ENCODE data around the gene IGF2.

The IGF2 gene

DNA sequence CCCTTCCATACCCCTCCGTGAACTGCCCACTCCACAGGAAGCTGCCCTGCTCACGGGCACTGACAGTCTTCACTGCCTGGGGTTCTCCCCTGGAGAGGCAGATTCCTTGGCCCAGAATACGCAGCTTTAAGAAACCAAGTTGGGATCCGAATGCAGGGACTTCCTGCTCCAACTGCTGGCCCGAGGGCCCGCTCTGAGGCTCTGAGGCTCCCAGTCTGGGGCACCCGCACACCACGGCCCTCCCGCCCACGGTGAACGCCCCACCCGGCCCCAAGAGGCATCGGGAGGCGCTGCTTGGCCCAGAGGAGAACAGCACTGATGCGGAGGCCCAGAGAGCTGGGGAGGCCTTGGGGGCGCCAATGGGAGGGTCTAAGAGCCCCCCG, 42.3 kb downstream of the IGF2 start:
- in situ Hi-C loops (cut with HindIII; ENCODE audit: low sequenced_read_pairs): no loop called here

DNA sequence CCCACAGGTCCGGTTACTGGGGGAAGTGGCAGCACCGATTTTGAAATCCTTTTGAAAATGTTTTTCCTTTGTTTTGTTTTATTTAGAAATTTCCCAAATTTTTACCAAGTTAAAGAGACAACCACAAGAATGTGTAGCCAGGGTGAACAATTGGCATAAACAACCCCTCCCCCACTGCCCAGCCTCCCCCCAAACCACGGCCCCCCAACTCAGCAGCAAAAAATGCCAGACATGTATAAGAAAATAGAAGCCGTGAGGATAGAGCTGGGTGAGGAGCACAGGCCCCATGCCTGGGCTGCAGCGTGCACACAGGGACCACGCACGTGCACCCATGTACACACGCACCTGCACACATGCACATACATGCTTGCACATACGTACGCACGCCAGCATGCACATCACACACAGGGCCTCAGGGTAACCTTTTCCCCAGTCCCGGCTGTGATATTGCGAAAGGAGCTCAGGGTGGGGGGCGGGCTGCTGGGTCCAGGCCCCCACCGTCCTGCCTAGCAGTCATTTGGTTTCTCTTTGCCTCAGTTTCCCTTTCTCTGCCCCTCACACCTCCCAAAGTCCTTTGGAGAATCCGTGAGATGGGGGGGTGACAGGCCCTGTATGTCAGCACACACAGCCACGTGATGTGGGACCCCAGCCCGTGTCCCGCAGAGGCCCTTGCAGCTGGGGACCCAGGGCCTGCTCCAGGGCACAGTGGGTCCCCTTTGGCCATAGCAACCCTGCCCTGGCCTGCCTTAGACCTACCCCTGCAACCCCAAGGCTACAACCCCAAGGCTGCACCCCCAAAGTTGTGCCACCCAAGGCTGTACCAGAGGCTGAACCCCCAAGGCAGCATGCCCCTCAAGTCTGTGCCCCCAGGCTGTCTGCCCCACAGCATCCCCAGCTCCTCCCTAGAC, 42.9 kb downstream of the IGF2 start:
- in situ Hi-C loops (cut with HindIII; ENCODE audit: low sequenced_read_pairs): no loop called here

DNA sequence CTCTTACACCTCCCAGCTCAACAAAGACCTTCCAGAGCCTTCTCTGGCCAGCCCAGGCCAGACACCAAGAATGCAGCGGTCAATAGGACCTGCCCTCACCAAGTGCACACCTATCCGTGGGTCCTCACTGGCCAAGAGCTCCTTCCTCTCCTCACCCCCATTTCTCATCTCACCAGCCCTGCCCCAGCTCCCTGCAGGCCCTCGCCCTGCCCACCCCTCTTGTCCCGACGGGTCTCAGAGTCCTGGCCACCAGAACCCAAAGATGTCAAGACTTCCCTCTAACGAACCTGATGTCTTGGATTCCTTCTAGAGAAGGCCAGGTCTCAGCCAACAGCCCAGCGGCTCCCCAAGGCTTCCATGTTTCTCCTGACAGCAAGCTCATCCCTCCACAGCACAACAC, 43.6 kb downstream of the IGF2 start:
- in situ Hi-C loops (cut with HindIII; ENCODE audit: low sequenced_read_pairs): no loop called here

DNA sequence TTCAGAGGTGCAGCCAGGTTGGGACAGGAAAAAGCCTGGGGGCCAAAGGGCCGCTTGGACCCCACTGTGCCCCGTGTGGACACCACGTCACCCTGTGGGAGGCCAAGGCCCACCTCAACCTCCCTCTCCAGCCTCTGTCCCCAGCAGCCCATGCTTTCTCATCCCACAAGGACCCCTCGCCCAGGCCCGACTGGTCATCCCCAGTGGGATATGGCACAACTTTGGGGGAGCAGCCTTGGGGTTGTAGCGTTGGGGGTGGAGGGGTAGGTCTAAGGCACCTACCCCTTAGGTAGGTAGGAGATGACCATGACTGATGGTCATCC, 44.0 kb downstream of the IGF2 start:
- in situ Hi-C loops (cut with HindIII; ENCODE audit: low sequenced_read_pairs): no loop called here

DNA sequence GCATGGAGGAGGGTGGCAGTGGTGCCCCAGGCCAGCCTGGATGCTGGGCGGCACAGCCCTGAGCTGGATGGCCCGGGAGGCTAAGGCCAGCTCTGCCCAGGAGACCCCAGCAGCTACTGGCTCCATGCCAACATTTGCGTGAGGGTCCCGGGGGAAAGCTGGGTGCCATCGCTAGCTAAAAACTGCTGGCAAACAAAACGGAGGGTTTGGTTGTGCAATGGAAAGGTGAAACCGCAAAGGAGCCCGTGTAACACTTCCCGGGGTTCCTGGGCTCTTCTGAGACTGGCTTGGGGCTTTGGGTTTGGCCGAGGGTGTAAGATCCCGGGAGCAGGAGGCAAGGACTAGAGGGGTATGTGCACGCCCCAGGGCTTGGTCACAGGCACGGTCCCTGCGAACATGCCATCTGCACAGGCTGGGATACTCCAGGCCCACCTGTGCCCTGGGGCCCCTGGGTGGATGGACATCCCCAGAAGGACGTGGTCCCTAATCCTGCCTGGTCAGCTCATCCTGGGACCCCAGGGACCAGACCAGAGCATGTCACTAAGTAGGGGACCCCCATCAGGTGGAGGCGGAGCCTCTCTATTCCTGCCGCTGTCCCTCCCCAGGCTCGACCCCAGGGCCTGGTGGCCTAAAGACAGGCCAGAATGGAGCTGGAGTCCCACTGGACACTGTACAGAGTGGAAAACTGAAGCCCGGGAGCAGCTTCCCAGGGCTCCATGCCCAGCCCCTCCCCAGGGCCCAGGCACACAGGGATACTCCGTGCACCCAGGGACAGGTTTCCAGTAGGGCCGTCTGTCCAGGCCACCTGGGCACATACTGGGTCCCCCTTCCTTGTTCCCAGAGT, 44.6 kb downstream of the IGF2 start:
- in situ Hi-C loops (cut with HindIII; ENCODE audit: low sequenced_read_pairs): no loop called here

DNA sequence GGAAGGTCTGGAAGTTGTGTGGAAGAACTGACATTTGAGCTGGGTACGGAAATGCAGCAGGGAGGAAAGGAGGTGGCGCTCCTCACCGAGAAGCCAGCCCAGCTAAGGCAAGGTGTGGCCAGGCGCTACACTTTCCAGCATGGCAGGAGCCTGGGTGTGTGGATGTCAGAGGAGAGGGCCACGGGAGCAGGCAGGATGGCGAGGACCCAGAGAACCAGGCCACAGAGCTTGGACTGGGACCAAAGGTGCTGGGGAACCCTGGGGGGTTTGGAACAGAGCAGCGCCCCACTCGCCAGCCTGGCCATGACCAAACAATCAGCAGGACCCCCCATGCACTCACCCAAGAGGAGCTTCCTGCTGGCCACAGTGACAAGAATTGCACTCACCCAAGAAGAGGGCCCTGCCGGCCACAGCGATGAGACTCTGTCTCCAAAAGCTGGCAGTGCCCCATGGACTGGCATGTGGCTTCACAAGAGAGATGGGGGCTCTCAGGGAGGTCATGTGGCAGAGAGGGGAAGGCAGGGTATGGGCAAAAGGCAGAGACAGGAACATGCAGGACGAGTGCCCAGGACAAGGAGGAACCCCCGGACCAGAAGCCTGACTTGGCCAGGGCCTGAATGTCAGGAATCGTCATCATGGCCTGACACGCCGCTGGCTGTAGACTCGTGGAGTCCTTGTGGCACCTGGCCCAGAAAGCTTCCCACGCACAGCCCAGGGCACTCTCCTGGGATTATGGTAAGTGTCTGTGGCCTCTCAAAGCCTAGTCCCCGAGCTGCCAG, 45.4 kb downstream of the IGF2 start:
- in situ Hi-C loops (cut with HindIII; ENCODE audit: low sequenced_read_pairs): no loop called here

DNA sequence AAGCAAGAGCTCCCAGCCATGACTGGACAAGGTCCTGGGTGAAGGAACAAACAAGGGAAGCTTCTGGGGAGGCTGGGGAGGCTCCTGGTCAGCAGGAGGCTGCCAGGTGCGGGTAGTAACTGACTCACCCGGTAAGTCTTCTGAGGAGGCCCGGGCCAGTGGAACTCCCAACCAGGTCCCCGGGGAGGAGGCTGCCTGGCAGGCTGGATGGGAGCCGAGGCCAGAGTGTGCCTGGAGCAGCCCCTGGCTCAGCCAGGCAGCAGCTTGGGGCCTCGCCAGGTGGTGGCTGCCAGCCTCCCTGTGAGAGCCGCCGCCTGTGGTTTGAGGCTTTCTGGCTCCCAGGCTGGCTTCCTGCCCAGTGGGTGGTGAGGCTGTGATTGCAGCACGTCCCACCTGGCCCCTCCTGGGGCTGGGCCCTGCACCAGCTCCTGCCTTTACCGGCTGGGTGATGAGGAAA, 46.2 kb downstream of the IGF2 start:
- in situ Hi-C loops (cut with HindIII; ENCODE audit: low sequenced_read_pairs): no loop called here

DNA sequence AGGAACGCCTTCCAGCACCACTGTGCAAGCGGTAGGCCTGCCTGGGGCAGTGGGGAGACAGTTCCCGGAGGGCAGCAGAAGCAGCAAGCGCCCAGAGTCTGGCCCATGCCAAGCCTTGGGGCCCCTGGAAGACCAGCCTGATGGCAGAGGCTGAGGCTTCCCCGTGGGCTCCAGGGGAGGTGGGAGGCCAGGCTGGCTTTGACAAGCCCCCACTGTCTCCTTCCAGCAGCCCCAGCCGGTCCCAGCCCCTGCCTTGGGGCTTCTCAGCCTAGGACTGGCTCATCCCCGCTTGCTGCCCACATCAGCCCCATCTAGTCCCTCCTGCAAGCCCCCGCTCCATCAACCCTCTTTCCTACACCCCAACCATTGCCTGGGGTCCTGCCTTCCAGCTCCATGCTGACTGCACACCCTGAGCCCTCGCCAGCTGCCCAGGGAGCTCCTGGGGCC, 46.7 kb downstream of the IGF2 start:
- in situ Hi-C loops (cut with HindIII; ENCODE audit: low sequenced_read_pairs): no loop called here

DNA sequence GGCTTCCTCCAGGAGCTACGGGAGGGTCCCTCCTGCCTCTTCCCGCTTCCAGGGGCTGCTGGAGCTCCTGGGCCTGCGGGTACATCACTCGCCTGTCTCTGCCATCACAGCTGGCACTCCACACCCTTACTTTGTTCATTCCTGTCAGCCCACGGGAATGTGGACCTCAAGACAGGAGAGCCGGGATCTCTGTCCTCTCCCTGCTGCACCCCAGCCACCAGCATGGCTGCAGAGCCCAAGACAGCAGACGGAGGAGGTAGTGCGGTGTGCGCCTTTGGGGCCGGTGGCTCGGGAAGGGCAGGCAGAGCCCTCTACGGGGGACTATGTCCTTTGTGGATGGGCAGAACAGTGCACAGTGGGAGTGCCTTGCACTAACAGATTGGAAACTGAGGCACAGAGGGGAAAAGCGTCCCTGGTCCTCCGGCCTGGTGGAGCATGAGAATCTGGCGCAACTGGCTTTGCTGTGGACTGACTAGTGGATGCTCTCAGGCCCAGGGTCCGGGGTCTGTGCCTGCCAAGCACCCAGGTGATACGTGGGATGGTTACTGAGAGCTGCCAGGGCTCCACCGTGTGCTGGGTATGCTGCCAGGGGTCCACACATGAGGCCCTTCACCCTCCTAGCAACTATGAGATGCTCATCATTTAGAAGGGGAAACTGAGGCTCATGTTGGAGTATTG, 47.3 kb downstream of the IGF2 start:
- in situ Hi-C loops (cut with HindIII; ENCODE audit: low sequenced_read_pairs): no loop called here

DNA sequence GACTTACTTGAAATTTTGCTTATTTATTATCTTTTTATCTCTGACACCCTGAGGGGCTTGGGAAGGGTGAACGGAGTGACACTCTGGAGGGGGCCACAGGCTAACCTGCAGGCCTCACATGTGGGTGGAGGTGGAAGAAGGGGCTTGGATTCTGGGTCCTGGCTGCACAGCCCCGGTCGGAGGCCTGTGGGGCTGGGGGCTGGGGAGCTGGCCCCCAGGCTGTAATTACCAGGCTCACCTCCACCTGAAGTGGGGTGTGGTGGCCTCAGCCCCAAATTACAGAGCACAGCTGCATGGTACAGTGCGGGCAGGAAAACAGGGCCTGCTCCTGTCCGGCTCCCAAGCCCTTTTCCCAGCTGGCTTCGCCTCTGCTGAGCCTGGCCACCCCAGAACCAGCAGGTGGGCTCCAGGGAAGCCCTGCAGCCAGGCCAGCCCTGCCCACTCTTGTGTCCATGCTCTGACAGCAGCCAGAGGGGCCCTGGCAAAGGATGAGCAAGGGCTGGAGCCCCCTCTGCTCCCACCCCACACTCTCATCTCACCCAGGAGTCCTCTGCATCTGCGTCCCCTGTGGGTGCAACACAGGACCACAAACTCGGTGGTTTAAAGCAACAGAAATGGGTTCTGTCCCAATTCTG, 48.0 kb downstream of the IGF2 start:
- in situ Hi-C loops (cut with HindIII; ENCODE audit: low sequenced_read_pairs): no loop called here

DNA sequence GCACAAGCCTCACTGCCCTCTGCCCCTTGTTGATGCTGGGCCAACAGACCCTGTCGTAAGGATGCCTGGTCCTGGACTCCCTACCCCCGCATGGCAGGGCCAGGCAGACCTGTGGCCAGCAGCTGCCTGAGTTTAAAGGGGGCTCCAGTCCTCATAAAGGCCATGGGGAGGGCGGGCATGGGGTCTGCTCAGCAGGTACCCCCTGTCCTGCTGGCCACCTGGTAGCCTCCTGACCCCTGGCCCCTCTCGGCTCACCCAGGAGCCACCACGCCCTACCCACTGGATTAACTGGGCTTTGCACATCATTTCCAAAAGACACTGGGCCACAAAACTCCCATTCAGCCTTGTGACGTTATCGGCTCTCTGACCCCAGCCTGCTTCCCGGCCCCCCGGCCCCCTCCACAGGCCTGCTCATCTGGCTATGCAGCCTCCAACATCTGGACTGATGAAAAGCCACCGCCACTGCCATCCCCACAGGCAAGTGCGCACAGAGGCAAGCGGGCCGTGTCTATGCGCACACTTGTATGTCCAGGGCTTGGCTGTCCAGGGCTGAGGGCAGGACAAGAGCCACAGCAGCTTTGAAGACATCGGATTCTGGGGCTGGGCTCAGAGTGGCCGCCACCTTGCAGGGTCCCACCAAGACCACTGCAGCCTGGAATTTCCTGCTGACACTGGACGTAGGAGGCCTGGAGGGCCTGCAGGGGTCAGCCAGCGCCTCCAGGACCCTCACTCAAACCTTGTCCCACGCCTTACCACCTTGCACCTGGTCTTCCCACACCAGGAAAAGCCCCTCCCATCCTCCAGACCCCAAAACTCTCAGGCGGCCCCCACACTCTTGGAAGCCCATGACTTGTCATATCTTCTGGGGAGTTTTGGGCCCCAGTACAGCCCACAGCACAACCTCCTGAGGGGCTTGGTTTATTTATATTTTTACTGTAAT, 48.7 kb downstream of the IGF2 start:
- in situ Hi-C loops (cut with HindIII; ENCODE audit: low sequenced_read_pairs): no loop called here

DNA sequence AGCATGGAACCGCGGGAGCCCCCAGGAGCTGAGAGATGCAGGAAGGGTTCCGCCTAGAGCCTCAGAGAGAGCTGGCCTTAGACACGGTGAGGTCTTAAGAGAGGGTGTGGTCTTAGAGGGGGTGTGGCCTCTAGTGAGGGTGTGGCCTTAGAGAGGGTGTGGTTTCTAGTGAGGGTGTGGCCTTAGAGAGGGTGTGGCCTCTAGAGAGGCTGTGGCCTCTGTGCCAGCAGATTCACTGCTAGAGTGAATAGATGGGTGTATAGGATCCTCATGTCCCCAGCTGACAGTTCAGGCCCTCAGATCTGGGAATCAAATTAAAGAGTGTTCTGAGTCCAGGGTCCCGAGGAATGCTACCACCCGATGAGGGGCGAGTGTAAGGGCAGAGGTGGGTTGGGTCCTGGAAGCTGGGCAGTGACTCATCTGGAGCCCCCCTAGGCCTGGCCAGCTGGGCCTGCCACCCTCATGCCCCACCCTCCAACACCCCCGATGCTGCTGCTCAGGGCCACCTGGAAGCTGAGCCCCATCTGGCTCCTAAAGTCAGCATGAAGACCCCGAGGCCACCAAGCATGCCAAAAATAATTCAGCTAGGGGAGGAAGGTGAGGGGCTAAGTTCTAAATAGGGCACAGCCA, 49.5 kb downstream of the IGF2 start:
- in situ Hi-C loops (cut with HindIII; ENCODE audit: low sequenced_read_pairs): no loop called here

DNA sequence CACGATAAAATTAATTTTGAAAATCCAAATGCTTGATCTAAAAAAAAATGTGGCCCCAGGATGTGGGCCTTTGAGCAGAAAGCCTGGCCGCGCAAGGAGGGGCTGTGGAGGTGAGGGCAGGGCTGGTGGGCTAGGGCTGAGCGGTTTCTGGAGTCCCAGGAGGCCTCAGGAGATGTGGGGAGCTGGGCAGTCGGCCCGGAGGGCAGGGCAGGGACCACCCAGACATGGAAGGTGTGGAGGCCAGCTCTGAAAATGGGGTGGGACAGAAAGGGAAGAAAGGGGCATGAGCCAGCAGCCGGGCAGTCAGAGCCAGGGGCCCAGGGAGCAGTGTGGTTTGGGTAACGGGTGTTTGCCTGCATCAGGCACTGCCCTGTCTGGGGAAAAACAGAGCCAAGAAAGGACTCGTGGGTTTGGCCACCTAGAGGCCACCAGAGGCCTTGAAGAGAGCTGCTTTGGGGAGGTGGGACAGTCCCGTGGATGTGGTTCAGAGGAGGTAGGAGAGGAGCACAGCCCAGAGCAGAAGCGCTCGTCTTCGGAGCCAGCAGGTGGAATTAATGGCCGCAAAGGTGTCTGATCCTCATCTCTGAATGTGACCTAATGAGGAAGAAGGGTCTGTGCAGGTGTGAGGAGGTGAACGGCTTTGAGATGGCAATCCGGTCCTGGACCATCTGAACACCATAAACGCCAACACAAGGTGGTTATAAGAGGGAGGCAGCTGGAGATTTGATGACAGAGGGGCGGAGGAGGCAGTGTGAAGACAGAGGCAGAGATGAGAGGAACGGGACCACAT, 50.2 kb downstream of the IGF2 start:
- in situ Hi-C loops (cut with HindIII; ENCODE audit: low sequenced_read_pairs): no loop called here

DNA sequence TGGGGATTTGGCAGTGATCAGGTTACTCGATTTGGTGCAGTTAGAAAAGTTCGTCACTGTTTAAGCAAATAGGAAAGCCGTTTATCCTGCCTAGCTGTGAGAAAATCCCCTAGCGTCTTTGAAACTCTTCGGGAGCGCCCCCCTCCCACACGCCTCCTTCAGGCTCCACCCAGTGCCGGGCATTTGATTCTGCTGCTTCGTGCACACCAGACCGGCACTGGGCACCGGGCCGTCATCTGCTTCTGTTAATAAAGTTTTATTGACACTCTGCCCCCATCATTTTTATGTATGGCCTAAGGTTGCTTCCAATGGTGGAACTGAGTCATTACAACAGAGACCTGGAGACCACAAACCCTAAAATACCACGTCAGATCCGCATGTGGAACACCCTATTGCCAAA, 50.9 kb downstream of the IGF2 start:
- in situ Hi-C loops (cut with HindIII; ENCODE audit: low sequenced_read_pairs): no loop called here

DNA sequence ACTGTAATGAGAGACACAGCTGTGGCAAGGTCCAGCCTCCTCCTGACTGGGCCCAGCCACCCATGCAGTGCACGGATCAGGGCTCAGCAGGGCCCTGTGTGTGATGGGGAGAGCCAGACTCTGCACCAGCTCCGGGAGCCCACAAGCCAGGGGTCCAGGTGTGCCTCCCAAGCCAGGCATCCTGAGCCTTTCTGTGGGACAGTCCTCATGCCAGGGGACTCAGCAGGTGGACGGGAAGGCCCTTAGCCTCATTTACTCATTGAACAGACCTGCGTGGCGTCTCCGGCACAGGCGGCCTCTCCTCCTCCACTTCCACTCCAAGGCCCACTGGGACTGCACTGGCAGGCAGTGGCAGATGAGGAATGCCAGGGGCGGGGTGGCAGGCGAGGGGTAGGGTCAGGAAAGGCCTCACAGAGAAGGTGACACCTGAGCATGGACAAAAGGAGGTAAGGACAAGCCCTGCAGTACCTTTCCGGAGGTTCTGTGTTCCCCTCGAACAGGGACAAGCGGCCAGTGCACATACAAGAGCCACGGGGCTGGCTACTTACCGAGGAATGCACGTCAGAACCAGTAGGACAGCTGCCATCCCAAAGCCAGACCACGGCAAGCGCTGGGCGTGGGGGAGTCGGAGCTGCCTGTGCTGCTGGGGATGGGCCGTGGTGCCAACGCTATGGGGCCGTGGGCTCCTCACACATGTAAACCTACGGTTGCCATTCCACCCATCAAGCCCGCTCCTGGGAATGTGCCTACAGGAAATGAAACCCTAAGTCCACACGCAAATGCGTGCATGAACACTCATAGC, 52.7 kb downstream of the IGF2 start:
- in situ Hi-C loops (cut with HindIII; ENCODE audit: low sequenced_read_pairs): no loop called here

DNA sequence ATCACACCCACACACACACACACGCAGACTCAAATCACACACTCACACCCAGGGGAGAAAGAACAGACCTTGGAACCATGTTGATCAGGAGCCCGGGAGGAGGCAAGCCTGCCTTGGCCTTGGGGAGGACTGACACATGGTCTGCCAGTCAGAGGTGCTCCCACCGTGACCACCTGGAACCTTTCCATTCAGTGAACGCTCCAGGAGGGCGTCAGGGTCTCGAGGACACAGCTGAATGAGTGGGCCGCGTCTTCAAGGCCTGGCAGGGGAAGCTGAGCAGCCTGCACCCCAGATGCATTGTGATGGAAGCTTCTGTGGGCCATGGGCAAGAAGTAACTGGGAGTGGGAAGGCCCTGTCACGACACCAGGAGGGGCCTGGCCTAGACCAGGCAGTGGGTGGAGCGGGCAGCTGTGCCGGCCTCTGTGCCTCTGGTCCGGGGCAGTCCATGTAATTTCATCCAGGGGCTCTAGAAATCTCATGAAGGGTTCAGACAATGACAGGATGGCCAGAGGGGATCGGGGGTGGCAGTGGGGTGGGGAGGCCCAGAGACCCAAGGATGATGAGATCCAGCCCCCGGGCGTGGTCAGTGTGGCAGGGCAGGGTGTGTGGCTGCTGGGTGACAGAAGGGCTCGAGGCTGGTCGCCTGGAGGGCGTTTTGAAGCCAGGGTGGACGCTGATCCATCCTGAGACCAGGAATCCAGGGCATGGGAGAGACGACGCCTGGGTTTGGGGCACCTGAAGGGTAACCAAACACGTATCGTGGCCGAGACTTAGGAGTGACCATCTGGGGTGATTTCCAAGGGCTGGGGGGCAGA, 53.7 kb downstream of the IGF2 start:
- in situ Hi-C loops (cut with HindIII; ENCODE audit: low sequenced_read_pairs): no loop called here
